Stimulated activated CD8-positive, alpha-beta memory T cell treated with anti-CD3 and anti-CD28 coated beads, Interleukin-15, amount 100 ng/mL, for 4 hours (primary cell): ENCODE results near the gene PPP4C.

Experiments
- DNase-seq, 2 donors: peaks; one replicate each; pipeline ENCODE4 v3.0.0-alpha.2; 2020; ENCODE audit warnings: low read depth in 2 of 2

PPP4C gene

GRCh38 chr16:30082545-30083090 lies 6.8 kb downstream of the PPP4C start:
- no peak for DNase-seq

GRCh38 chr16:30083216-30084055 lies 7.6 kb downstream of the PPP4C start:
- no peak for DNase-seq

GRCh38 chr16:30084096-30084815 lies 8.5 kb downstream of the PPP4C start:
- no peak for DNase-seq

GRCh38 chr16:30084816-30085159 lies 9.0 kb downstream of the PPP4C start:
- no peak for DNase-seq

- DNase-seq = no peak
Measured at GRCh38 chr16:30085247-30085646, 9.5 kb downstream of the PPP4C start.

- no peak for DNase-seq
Measured at GRCh38 chr16:30085820-30086219, 10.0 kb downstream of the PPP4C start.

- no peak for DNase-seq
Measured at GRCh38 chr16:30086291-30087140, 10.7 kb downstream of the PPP4C start.

- DNase-seq = no peak
Measured at GRCh38 chr16:30087181-30087898, 11.5 kb downstream of the PPP4C start.

GRCh38 chr16:30088237-30088831 lies 12.5 kb downstream of the PPP4C start:
- DNase-seq = no peak

GRCh38 chr16:30088832-30089624 lies 13.2 kb downstream of the PPP4C start:
- no peak for DNase-seq

GRCh38 chr16:30090610-30091331 lies 15.0 kb downstream of the PPP4C start:
- no peak for DNase-seq

GRCh38 chr16:30091474-30092372 lies 15.9 kb downstream of the PPP4C start, which contains the start of gene TBX6:
Gene TBX6 (minus strand): TSS chr16:30091924. CDS start chr16:30091193, 731 bp downstream.
- peak; percentile 84 to 86 for DNase-seq

GRCh38 chr16:30092373-30093010 lies 16.7 kb downstream of the PPP4C start:
- DNase-seq = peak in 1 of 2 donors; percentile 37

- DNase-seq = no peak
Measured at GRCh38 chr16:30094541-30095165, 18.9 kb downstream of the PPP4C start.

- DNase-seq = no peak
Measured at GRCh38 chr16:30095166-30096078, 19.6 kb downstream of the PPP4C start.
